Type B pancreatic cell (in vitro differentiated cells): ENCODE results near the gene NME7. TPM values are rescaled to one million over a fixed set of nuclear protein-coding genes. Genes with fewer than 3 reads are reported as not detected.

ENCODE experiments used
- DNase-seq: peaks from one replicate; pipeline ENCODE4 v3.0.0; 2021; ENCODE audit warnings: mixed read lengths; ENCODE audit not compliant: unreplicated experiment; ENCODE audit errors: extremely low spot score
- H3K27ac Mint-ChIP-seq: 2 replicates; pipeline ENCODE4 v1.8.0; 2021; ENCODE audit warnings: mild to moderate bottlenecking, mixed read lengths
- H3K27me3 Mint-ChIP-seq: 2 replicates; pipeline ENCODE4 v1.8.0; 2021; ENCODE audit warnings: mixed read lengths
- H3K36me3 Mint-ChIP-seq: 2 replicates; pipeline ENCODE4 v1.8.0; 2021; ENCODE audit warnings: mixed read lengths
- H3K4me1 Mint-ChIP-seq: one replicate; pipeline ENCODE4 v1.8.0; 2021; ENCODE audit warnings: mixed read lengths; ENCODE audit not compliant: unreplicated experiment
- H3K4me3 Mint-ChIP-seq: 2 replicates; pipeline ENCODE4 v1.8.0; 2021; ENCODE audit warnings: mild to moderate bottlenecking, mixed read lengths
- H3K9me3 Mint-ChIP-seq: 2 replicates; pipeline ENCODE4 v1.8.0; 2021; ENCODE audit warnings: mixed read lengths
- total RNA-seq: library from RNA; stranded (reverse); gene quantifications from 2 replicates; pipeline ENCODE4 v1.2.1, GENCODE V29; 2021; ENCODE audit warnings: low replicate concordance
- TF ChIP-seq, protein P1 (sequence below): fragments of 200-600 bp; sonication (generic); conservative IDR thresholded peaks from 2 replicates; pipeline ENCODE4 v1.5.0; 2021; ENCODE audit warnings: antibody characterized with exemption, mild to moderate bottlenecking

NME7 gene
- total RNA-seq, 1 donor from 2014 or later, result 25.9 TPM

GRCh38 chr1:169308313-169309039 lies 59.1 kb downstream of the NME7 start:
- H3K27me3 Mint-ChIP-seq, result no peaks in the 10 kb centered on the region
- H3K27ac Mint-ChIP-seq, result no peak overlapping the region
- TF ChIP-seq, protein P1, sequence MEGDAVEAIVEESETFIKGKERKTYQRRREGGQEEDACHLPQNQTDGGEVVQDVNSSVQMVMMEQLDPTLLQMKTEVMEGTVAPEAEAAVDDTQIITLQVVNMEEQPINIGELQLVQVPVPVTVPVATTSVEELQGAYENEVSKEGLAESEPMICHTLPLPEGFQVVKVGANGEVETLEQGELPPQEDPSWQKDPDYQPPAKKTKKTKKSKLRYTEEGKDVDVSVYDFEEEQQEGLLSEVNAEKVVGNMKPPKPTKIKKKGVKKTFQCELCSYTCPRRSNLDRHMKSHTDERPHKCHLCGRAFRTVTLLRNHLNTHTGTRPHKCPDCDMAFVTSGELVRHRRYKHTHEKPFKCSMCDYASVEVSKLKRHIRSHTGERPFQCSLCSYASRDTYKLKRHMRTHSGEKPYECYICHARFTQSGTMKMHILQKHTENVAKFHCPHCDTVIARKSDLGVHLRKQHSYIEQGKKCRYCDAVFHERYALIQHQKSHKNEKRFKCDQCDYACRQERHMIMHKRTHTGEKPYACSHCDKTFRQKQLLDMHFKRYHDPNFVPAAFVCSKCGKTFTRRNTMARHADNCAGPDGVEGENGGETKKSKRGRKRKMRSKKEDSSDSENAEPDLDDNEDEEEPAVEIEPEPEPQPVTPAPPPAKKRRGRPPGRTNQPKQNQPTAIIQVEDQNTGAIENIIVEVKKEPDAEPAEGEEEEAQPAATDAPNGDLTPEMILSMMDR, result no peak
- peaks cover 13% of the 10 kb centered on the region for H3K4me1 Mint-ChIP-seq
- peaks cover 8% of the 10 kb centered on the region for H3K9me3 Mint-ChIP-seq
- DNase-seq, result no peak
- peaks cover 25% of the 10 kb centered on the region for H3K36me3 Mint-ChIP-seq
- no peak overlapping the region for H3K4me3 Mint-ChIP-seq

DNA sequence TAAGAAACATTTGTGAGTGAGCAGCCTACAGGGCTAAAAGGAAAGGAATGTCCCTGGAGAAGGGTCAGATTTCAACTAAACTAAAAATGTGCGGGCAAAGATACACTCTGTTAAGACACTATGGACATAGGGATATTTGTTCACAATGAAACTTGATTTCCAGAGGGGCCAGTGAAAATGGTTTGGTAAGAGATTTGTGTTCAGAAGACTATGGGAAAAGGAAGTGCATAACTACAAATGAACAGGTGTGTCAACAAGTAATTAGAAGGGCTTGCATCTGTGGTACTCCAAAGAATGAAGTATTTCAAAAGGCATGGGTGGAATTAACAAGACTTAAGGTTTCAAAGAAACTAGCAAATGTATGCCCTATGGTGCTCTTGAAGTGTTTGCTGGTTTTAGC lies 60.4 kb downstream of the NME7 start:
- Mint-ChIP-seq H3K4me3 (no peak overlapping the region), H3K27ac (no peak overlapping the region), H3K4me1 (peaks cover 13% of the 10 kb centered on the region), H3K36me3 (peaks cover 27% of the 10 kb centered on the region), H3K9me3 (peaks cover 8% of the 10 kb centered on the region), H3K27me3 (no peaks in the 10 kb centered on the region)
- no peak for DNase-seq
- TF ChIP-seq, protein P1, result no peak

DNA sequence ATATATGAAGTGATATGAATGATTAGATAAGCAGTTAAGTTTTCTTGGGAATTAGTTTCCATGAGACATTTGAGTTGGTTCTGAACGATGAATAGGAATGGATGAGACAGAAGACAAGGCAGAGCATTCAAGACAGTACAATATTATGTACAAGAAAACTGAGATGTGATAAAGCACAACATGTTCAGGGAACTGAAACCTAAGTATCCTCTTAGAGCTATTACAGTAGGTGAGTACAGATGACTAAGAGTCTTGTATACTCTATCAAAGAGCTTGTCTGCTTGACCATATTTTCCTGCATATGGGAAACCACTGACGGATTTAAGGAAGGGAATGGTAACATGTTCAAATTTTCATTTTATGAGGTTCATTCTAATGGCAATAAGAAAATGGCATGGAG lies 61.6 kb downstream of the NME7 start:
- peaks cover 27% of the 10 kb centered on the region for H3K36me3 Mint-ChIP-seq
- no peaks in the 10 kb centered on the region for H3K27me3 Mint-ChIP-seq
- H3K9me3 Mint-ChIP-seq, result peaks cover 8% of the 10 kb centered on the region
- DNase-seq, result no peak
- no peak overlapping the region for H3K27ac Mint-ChIP-seq
- TF ChIP-seq, protein P1, result no peak
- H3K4me3 Mint-ChIP-seq, result no peak overlapping the region
- peaks cover 13% of the 10 kb centered on the region for H3K4me1 Mint-ChIP-seq

GRCh38 chr1:169305356-169305755 lies 62.2 kb downstream of the NME7 start:
- Mint-ChIP-seq H3K27me3 (no peaks in the 10 kb centered on the region), H3K9me3 (peaks cover 8% of the 10 kb centered on the region), H3K4me3 (no peak overlapping the region), H3K27ac (no peak overlapping the region), H3K4me1 (peaks cover 13% of the 10 kb centered on the region), H3K36me3 (peaks cover 27% of the 10 kb centered on the region)
- DNase-seq, result no peak
- TF ChIP-seq, protein P1, result no peak

- Mint-ChIP-seq H3K27me3 (no peaks in the 10 kb centered on the region), H3K36me3 (peaks cover 18% of the 10 kb centered on the region), H3K9me3 (no peaks in the 10 kb centered on the region), H3K27ac (no peak overlapping the region), H3K4me3 (no peak overlapping the region), H3K4me1 (peaks cover 6% of the 10 kb centered on the region)
- no peak for DNase-seq
- TF ChIP-seq, protein P1, result no peak
Measured at GRCh38 chr1:169300854-169301253, 66.7 kb downstream of the NME7 start.
